GM18907 (cell line): Measurements from ENCODE around the gene DNAH17.

Experiments used
- ATAC-seq: cut with Tn5 transposase; IDR thresholded peaks from one replicate; pipeline ENCODE4 v1.9.1; 2021; ENCODE audit warnings: mild to moderate bottlenecking, moderate library complexity; ENCODE audit not compliant: unreplicated experiment

The DNAH17 gene

DNA sequence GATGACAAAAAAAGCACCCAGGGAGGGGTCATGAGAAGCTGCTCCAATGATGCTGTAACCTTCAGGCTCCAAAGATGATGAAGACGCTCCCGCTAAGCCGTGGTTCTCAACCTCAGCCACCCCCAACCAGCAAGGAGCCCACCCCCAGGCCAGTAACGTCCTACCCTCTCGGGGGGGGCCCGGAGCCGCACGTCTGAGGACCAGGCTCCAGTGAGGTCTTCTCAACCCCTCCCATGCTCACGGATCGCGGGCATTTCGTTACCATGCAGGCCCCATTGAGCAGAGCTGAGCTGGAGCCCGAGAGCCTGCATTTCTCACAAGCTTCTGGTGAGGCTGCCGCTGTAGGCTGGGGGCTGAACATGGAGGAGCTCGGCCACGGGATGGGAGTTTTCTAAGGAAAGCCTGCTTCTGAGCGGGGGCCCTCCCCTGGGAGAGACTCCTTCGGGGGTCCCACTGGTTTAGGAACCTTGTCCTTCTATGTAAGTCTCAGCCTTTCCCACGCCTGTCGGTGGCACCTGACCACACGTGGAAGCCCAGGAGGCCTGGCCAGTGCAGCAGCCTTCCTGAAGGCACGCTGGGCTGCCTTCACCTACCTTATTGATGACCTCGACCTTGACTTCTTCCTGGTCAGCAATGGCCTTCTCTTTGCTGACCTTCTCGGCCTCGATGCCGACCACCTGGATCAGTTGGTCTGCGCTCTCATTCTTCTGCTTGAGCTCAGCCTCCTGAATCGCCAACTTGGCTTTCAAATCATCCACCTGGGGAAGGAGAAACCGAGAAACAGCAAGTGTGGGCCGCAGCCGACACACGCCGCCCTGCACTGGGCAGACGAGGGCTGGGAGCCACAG is 116.0 kb downstream of the DNAH17 start:
- ATAC-seq, result no peak

DNA sequence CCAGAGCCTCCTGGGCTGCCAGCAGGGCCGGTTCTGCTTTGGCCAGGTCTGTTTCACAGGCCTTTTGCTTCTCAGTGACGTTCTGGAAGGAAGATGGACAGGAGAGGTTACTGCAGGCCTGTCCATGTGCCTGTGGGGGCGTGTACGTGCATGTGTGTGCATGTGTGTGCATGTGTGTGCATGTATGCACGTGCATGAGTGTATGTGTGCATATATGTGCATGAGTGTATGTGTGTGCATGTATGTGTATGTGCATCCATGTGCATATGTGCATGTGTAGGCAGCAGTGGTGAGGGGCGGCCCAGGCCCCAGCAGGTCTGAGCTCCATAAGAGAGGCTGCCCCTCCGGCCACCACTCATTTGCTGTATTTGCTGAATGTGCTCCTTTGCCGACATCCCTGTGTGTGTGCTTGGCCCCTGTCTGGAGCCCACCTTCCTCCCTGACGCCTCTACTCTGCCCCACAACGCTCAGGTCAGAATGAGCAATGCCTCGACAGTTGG is 117.0 kb downstream of the DNAH17 start:
- ATAC-seq, result no peak

DNA sequence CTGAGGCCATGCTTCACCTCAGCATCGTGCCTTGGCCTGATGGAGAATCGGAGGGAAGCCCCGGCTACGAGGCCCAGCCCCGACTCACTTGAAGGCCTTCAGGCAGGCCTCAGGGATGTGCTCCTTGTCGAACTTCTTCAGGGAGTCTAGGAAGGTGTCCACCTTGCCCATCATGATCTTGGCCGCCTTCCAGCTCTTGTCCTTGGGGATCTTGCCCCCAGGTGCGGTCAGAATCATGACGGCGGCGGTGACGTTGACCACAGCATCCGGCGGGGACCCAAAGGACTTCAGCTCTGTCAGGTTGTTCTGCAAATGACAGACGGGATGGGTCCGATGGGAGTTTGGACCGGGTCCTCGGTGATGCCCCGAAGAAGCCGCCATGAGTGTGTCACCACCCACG is 117.5 kb downstream of the DNAH17 start:
- ATAC-seq, result no peak

DNA sequence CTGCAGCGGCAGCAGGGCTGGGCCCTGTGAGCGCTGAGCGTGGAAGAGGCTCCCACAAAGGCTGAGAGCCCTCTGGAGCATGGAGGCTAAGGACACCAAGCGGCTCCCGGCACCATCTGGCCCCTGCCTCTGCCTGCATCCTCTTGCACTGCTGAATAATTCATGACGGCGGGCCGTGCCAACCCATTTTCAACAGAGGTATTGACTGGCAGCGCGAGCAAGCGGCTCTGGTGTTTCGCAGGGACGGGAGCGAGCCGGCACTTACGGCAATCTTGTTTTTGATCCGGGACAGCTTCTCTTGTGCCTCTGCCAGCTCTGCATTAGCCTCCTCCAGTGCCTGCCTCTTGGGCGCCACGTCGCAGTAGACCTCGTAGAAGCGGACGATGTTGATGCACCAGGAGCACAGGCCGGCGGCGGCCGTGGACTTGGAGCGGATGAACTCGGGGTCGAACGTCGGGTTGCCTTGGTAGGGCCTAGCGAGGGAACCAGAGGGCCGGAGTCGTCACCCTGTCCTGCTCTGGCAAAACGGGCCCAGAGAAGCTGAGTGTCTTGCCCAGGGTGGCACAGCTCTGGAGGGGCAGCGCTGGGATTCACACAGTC is 118.4 kb downstream of the DNAH17 start:
- ATAC-seq, result no peak

DNA sequence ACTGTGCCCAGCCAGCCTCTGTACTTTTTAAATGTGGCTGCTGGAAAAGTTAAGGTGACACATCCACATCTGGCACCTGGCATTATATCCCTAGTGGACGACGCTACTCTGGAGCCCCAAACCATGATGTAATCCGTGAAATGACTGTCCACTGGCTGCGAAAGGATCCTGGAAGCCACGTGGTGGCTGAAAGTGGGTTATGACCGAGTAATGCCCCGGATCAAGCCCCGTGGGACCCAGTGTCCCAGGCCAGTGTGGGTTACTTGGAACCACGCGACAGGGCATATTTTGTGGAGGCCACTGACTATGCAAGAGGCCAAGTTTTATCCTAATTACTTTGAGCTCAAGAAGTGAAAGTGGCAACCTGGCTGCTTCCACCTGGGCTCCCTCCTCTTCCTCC is 119.1 kb downstream of the DNAH17 start:
- ATAC-seq, result no peak

DNA sequence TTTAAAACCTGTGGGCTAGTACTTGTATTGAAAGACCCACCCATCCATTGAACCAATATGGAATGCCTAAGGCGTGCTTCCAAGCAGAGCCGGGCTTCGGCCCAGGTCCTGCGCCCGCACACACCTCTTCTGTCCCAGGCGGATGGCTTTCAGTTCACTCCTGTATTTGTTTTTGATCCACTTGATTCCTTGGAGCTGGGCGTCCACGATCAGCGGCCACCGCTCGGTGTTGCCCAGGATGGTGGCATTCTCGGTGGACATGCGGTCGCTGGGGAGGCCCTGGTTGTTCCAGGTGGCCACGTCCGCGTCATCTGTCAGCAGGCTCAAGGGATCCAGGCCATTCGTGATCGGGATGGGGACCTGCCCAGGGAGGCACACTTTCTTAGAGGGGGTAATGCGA is 122.8 kb downstream of the DNAH17 start:
- ATAC-seq, result no peak

DNA sequence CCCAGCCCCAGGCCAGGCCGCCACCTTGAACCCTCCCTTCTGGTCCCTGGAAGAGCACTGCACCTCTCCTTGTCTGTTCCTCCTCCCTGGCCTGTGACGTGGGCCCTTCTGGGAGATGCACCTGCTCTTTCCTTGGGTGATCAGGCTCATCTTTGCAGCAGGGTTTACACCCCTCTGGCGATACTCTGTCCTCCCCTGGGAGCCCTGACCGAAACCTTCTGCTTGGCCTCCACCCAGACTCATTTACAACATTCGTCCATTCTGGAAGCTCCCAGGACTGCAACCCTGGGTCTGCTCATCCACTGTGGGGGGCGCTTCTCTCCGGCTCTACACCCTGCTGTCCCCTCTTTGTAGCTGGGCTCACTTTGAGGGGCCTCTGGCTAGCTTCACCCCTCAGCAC is 125.4 kb downstream of the DNAH17 start:
- ATAC-seq, result no peak

DNA sequence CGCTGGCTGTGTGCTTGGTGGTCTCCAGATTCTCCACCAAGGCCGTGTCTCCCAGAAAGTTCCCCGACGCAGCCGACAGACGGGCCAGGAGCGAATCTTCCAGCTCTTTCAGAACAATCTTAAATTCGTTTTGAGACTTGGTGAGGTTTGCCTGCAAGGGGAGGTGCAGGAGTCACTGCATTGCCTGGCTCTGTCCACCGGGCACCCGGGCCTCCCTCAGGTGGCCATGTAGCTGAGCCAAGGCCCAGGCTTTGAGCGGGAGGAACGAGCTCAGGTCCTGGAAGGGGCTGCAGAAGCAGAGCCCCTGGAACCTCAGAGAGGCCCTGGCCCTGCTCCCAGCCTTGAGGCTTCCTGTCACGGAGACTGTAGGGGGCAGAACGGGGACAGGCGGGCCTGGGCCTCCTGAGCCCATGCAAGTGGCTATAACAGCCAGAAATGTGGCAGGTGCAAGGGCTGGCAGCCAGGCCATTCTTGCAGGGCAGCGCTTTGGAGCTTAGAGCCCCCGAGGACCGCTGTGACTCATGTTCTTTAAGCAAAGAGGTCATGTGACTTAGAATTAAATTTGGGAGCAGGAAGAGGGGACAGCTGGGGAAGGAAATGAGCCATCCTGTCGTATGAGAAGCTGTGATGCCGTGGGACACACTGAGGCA is 126.4 kb downstream of the DNAH17 start:
- no peak for ATAC-seq

DNA sequence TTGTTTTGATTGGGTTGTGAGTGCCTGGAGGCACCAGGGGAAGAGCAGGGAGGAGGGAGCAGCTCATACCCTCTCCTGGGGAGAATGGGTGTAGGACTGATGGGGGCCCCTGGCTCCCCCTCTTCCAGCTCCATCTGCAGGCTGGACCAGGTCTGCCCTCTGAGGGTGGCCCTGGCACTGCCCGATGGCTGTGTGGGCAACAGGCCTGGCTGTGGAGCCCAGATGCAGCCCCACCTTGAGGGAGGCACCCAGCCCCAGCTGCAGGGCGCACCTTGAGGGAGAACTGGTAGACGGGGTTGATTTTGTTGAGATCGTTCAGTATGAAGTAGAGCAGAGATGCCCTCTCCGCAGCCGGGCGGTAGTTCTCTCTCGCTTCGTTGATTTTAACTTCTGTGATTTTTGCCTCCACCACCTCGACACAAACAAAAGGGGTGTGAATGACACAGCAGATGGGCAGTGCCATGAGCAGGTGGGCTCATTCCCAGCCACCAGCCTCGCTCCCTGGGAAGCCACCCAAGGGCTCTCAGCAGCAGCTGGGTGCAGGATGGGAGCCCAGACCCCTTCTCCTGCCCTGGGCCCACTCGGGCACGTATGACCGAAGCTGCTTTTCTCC is 127.1 kb downstream of the DNAH17 start:
- no peak for ATAC-seq

DNA sequence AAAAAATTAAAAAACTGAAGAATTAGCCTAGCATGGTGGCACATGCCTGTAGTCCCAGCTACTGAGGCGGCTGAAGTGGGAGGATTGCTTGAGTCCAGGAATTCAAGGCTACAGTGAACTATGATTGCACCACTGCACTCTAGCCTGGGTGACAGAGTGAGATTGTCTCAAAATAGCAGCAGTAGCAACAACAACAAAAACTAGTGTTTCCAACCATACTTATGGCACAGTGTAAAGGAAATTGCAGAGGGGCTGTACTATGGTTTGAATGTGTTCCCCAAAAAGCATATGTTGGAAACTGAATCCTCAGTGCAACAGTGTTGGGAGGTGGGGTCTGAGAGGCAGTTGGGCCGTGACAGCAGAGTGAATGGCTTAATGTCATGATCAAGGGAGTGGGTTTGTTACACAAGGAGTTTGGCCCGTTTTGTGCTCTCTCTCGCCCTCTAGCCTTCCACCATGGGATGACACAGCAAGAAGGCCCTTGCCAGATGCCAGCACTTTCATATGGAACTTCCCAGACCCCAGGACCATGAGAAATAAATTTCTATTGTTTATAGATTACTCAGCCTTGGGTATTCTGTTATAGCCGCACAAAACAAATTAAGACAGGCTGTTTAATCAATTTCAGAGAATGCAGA is 128.7 kb downstream of the DNAH17 start:
- no peak for ATAC-seq

DNA sequence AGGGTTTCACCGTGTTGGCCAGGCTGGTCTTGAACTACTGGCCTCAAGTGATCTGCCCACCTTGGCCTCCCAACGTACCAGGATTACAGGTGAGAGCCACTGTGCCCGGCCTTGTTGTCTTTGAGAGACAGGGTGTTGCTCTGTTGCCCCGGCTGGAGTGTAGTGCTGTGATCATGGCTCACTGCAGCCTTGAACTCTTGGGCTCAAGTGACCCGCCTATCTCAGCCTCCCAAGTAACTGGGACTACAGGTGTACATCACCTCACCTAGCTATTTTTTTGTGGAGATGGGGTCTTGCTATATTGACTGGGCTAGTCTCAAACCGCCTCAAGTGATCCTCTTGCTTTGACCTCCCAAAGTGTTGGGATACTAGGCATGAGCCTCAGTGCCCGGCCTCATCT is 130.4 kb downstream of the DNAH17 start:
- ATAC-seq, result no peak

DNA sequence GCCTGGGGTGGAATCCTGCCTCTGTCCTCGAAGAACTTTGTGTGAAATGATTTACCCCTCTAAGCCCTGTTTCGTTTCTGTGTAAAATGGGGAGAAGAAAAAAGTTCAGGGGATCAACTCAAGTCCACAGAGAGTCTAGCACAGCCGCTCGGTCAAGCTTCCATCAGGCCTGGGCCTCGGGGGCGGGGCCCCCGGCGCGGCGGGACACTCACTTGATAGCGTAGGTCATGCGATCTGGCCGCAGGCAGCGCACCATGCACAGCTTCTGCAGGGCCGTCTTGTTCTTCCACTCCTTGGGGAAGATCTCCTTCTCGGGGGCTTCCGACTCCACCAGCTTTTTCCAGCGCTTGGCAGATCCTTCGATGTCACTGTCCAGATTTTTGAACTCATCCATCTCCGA is 132.8 kb downstream of the DNAH17 start:
- ATAC-seq, result no peak

DNA sequence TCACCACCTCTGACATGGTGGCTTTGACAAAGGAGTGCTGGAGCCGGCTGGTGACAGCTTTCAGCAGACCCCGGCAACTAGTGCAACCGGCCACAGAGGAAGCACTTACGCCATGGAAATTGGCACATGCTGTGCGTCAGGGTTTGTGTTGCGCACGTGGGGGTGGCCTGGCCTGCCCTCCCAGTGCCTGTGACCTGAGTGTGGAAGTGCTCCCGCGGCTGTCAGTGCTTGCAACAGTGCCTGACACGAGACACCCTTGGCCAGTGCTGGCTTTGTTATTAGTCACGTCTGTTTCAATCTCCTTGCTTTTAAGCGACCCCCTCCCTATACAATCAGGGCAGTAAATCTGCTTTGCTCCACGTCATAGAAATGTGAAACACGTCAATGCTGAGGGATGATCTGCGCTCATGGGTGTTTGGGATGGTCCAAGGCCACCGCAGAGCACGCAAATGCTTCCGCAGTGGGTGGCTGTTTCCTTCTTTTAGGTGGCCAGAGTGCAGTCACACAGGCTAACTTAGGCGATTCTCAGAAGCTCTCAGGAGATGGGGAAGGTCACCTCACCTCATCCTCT is 134.5 kb downstream of the DNAH17 start:
- ATAC-seq, result no peak

DNA sequence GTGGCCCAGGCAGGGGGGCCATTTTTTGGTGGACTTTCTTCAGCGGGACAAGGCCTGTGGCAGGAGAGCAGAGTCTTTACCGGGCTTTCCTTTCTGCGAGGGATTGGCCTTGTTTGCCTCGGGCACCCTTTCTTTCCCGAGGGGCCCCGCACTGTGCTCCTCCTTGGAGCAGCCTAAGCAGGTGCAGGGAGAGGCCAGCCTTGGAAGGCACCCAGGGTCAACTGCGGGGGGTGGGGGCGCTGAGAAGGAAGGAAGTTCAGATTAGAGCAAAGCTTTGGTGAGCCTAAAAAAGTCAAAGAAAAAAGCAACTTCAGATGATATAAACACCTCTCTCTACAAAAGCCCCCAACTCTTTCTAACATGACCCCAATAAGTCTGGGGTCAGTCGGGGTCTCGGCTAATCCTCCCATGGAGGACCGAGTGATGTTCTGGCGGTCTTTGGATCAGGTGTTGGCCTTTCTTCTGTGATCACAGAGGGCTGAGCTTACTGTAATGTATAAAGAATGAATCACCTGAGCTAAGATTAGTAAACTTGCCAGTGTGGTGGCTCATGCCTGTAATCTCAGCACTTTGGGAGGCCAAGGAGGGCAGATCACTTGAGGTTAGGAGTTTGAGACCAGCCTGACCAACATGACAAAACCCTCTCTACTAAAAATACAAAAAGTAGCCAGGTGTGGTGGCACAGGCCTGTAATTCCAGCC is 135.8 kb downstream of the DNAH17 start:
- ATAC-seq, result no peak

DNA sequence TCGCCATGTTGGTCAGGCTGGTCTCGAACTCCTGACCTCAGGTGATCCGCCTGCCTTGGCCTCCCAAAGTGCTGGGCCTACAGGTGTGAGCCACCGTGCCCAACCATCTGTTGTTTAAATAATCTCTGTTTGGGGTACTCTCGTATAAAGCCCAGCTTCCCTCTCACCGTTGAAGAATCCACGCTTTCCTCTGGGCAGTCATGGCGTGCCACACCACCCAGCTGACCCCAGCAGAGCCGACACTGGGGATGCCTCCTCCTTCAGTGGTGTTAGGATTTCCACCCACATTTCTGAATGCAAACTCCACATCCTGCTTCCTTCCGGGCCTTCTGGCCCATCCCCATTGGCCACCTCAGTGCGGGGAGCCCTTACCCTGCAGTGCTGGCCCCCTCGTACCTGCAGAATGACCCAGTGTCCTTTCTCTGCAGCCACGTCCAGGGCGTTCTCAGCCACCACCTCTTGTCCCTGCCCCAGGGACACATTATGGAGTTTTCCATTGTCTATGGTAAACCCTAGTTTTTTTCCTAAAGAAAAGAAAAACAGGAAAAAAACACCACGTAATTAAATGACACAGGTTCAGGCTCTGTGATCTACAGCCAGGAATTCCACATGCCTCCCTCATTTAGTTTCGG is 138.4 kb downstream of the DNAH17 start:
- no peak for ATAC-seq

DNA sequence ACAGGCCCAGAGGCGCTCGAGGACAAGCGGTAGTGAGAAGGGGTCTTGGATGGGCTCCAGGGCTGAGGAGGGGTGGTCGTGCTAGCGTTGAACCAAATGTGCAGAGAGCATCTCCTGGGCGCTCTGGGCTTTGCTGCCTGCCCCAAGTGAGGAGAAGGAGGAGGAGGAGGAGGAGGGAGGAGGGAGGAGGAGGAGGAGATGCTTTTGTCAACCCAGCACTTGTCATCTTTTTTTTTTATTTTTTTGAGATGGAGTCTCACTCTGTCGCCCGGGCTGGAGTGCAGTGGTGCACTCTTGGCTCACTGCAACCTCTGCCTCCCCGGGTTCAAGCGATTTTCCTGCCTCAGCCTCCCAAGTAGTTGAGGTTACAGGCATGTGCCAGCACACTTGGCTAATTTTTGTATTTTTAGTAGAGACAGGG is 138.9 kb downstream of the DNAH17 start:
- no peak for ATAC-seq

DNA sequence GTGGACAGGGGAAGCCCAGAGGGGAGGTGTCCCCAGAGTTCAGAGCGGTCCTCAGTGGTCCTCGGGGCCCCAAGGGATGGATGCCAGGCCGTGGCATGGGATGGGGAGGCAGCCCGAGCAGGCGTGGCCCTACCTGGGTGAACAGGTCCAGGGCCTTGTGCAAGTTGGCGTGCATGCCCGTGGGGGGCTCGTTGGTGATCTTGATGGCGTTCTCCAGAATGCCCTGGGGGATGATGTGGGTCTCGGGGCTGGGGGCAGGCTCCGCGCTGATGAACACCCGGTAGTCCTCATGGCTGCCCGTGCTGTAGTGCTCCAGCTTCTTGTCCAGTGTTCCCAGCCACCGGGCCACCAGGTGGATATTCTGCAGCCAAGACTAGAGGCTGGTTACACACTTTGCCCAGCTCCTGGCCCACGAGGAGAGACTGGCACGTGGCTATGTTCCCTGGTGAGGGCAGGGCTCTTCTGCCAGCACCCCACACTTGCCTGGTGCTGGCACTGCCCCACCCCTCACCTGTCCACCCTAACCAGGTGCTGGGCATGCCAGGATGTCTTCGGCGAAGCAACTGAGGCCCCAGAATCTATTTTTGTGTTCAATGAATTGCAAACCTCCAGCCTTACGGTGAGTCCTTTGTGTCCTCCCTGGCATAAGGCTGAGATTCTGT is 139.6 kb downstream of the DNAH17 start:
- ATAC-seq, result no peak

DNA sequence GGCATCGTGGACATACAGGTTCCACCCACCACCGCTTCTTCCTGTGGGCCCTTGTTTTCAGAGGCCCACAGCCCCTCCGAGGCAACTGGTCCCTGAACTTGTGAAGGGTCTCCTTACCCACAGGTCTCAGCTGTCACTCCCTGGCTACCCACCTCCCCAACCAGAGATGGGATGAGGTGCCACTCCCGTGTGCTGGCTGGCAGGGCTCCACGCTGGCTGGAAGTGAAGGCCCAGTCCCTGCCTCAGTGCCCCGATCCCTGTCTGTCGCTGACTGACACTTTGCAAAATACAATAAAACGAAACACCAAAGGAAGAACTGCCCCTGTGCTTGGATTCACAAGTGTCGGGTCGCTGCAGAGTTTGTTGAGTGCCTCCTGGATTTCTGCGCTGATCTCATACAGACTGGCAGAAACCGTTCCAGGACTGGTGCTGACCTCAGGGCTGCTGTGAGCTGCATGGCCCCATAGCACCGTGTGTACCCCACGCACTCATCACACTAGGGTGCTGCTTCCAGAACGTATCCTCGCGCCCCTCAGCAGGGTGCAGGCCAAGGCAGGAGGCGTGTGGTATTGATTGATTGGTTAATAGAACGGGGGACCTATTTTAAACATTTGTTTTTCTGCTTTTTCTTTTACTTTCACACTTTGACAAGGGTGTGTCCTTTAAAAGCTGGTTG is 141.7 kb downstream of the DNAH17 start:
- no peak for ATAC-seq
